Hepatocyte (in vitro differentiated cells): Measurements from ENCODE around the gene RXRA. TPM values are rescaled to one million over a fixed set of nuclear protein-coding genes. Genes with fewer than 3 reads are reported as not detected.

Experiments
- DNase-seq: peaks from one replicate; pipeline ENCODE4 v3.0.0-alpha.2; 2016; ENCODE audit warnings: low spot score
- H2AFZ ChIP-seq: fragments of 200-600 bp; sonication (generic); 2 replicates; pipeline ENCODE4 v1.6.0; 2016; ENCODE audit warnings: antibody characterized with exemption, mild to moderate bottlenecking
- H3K27ac ChIP-seq: fragments of 200-600 bp; sonication (generic); 2 replicates; pipeline ENCODE4 v1.5.1; 2016; ENCODE audit warnings: mild to moderate bottlenecking
- H3K27me3 ChIP-seq: fragments of 200-600 bp; sonication (generic); 2 replicates; pipeline ENCODE4 v1.6.1; 2016
- H3K36me3 ChIP-seq: fragments of 200-600 bp; sonication (generic); replicated peaks from 2 replicates; pipeline ENCODE4 v1.5.1; 2016; ENCODE audit warnings: low read depth; ENCODE audit not compliant: insufficient read depth
- H3K4me1 ChIP-seq: fragments of 200-600 bp; sonication (generic); 2 replicates; pipeline ENCODE4 v1.5.1; 2016; ENCODE audit warnings: mild to moderate bottlenecking, moderate library complexity; ENCODE audit not compliant: insufficient read depth
- H3K4me2 ChIP-seq: fragments of 200-600 bp; sonication (generic); 2 replicates; pipeline ENCODE4 v1.6.0; 2016
- H3K4me3 ChIP-seq: fragments of 200-600 bp; sonication (generic); 2 replicates; pipeline ENCODE4 v1.5.1; 2016; ENCODE audit warnings: mild to moderate bottlenecking
- H3K79me2 ChIP-seq: fragments of 200-600 bp; sonication (generic); 2 replicates; pipeline ENCODE4 v1.6.0; 2017; ENCODE audit warnings: mild to moderate bottlenecking
- H3K9me2 ChIP-seq: fragments of 200-600 bp; sonication (generic); replicated peaks from 2 replicates; pipeline ENCODE4 v1.6.0; 2017; ENCODE audit warnings: mild to moderate bottlenecking; ENCODE audit not compliant: insufficient read depth
- H3K9me3 ChIP-seq: fragments of 200-600 bp; sonication (generic); 2 replicates; pipeline ENCODE4 v1.5.1; 2016; ENCODE audit warnings: low read depth, mild to moderate bottlenecking
- H4K20me1 ChIP-seq: fragments of 200-600 bp; sonication (generic); 2 replicates; pipeline ENCODE4 v1.6.0; 2016; ENCODE audit warnings: mild to moderate bottlenecking; ENCODE audit not compliant: insufficient read depth, poor library complexity, severe bottlenecking
- CTCF ChIP-seq: fragments of 200-600 bp; sonication (generic); IDR thresholded peaks from 2 replicates; pipeline ENCODE4 v1.5.1; 2016; ENCODE audit warnings: antibody characterized with exemption, mild to moderate bottlenecking; ENCODE audit not compliant: poor library complexity
- EZH2 ChIP-seq: fragments of 200-600 bp; sonication (generic); IDR thresholded peaks from 2 replicates; pipeline ENCODE4 v1.6.1; 2016; ENCODE audit warnings: antibody characterized with exemption, mild to moderate bottlenecking, borderline replicate concordance
- EZH2phosphoT487 ChIP-seq: fragments of 200-600 bp; sonication (generic); IDR thresholded peaks from one replicate; pipeline ENCODE4 v1.6.1; 2018; ENCODE audit warnings: antibody characterized with exemption, mild to moderate bottlenecking, low read depth, moderate library complexity; ENCODE audit not compliant: unreplicated experiment, severe bottlenecking
- WGBS: methylation state at CpG from one replicate; pipeline ENCODE4 v1.1.6; 2016; ENCODE audit warnings: low lambda C conversion rate; ENCODE audit errors: missing lambda C conversion rate; 5-methylcytosine and 5-hydroxymethylcytosine counted together
- polyA plus RNA-seq: library from polyadenylated mRNA; unstranded; fragments of >200 nt; fragmentation: Nextera tagmentation; extraction: Ambion mirVana; gene quantifications from 2 replicates; pipeline ENCODE4 v1.2.1, GENCODE V29; 2016
- total RNA-seq: library from RNA; depleted of rRNA; stranded (reverse); fragments of >200 nt; gene quantifications from 2 replicates; pipeline ENCODE4 v1.2.3, GENCODE V29; 2014

The RXRA gene
- total and polyA plus RNA-seq, 2 experiments from 2014 or later = 35.9 to 41.6 TPM

- Histone ChIP-seq H4K20me1 (peaks cover 97% of the 10 kb centered on the region), H3K4me1 (peaks cover 60% of the 10 kb centered on the region)
These were observed 50.3 kb downstream of the RXRA start for GRCh38 chr9:134376386-134377142.

DNA sequence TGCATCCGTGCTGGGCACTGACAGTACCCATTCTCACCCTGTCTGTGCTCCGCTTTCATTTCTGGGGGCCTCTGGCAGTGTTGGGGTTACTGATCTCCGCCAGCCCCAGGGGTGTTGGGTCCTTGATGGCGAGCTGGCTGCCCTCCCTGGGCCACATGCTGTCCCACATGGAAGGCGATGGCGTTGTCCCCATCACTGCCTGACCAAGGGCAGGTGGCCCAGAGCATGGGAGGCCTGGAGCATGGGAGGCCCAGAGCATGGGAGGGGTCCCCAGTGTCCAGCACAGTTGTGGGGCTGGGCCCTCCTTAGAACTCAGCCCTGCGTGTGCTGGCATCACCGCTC, 50.9 kb downstream of the RXRA start:
- 98% methylated on average over 8 of the region's 8 CpGs for WGBS
- H3K9me3 ChIP-seq = no peaks in the 10 kb centered on the region
- no peak overlapping the region for H3K27ac ChIP-seq
- TF ChIP-seq EZH2phosphoT487 (no peak), EZH2 (no peak), CTCF (no peak)
- H3K36me3 ChIP-seq = no peaks in the 10 kb centered on the region
- no peak overlapping the region for H2AFZ ChIP-seq
- H3K27me3 ChIP-seq = no peaks in the 10 kb centered on the region
- peaks cover 100% of the 10 kb centered on the region for H3K79me2 ChIP-seq
- no peak overlapping the region for H3K4me3 ChIP-seq
- H3K9me2 ChIP-seq = no peaks in the 10 kb centered on the region
- H3K4me2 ChIP-seq = no peak overlapping the region
- peaks cover 66% of the 10 kb centered on the region for H3K4me1 ChIP-seq
- H4K20me1 ChIP-seq = peaks cover 97% of the 10 kb centered on the region
- no peak for DNase-seq

More at GRCh38 chr9:134376386-134377142, 50.3 kb downstream of the RXRA start:
- DNase-seq = no peak
- Histone ChIP-seq H3K4me3 (no peak overlapping the region), H3K36me3 (no peaks in the 10 kb centered on the region), H3K79me2 (peaks cover 100% of the 10 kb centered on the region), H3K27me3 (no peaks in the 10 kb centered on the region), H3K27ac (no peak overlapping the region), H3K9me2 (no peaks in the 10 kb centered on the region), H2AFZ (no peak overlapping the region), H3K9me3 (no peaks in the 10 kb centered on the region), H3K4me2 (peak overlapping the region; percentile 62)
- WGBS = 86% methylated on average over 27 of the region's 27 CpGs
- TF ChIP-seq EZH2 (no peak), EZH2phosphoT487 (no peak), CTCF (no peak)

DNA sequence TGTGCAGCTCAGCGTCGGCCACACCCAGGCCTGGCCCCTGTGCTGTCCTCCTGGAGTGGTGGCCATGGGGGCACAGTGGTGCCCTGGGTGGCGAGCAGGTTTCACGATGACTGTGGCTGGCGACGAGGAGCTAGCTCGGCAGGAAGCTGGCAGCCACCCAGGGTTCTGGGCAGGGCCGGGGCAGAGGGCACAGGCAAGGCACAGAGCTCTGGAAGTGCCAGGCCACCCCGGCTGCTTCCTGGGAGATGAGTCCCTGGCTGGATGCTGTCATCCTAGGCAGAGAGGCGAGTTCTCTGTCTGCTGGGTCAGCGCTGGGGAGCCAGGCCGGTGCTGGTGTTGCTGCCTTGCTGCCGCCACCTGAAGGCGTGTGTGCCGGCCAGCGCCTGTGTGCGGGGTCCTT, 51.7 kb downstream of the RXRA start:
- Histone ChIP-seq H3K4me2 (no peak overlapping the region), H3K9me3 (no peaks in the 10 kb centered on the region), H2AFZ (no peak overlapping the region), H3K79me2 (peaks cover 100% of the 10 kb centered on the region), H3K27me3 (no peaks in the 10 kb centered on the region), H3K4me3 (no peak overlapping the region), H3K27ac (no peak overlapping the region), H3K36me3 (no peaks in the 10 kb centered on the region), H3K9me2 (no peaks in the 10 kb centered on the region), H4K20me1 (peaks cover 97% of the 10 kb centered on the region), H3K4me1 (peaks cover 75% of the 10 kb centered on the region)
- DNase-seq = no peak
- WGBS = 85% methylated on average over 17 of the region's 17 CpGs
- TF ChIP-seq CTCF = no peak
- TF ChIP-seq EZH2phosphoT487 = no peak
- TF ChIP-seq EZH2 = no peak
